Keratinocyte (primary cell): ENCODE measurements around the gene NME8. TPM values are rescaled to one million over a fixed set of nuclear protein-coding genes. Genes with fewer than 3 reads are reported as not detected.

Experiments
- DNase-seq: peaks from one replicate; pipeline ENCODE4 v3.0.0-alpha.2; 2011; ENCODE audit warnings: low read depth, missing footprints, low spot score
- FAIRE-seq: peaks from 2 replicates; lab custom pipeline; 2011; peaks lifted over from hg19 to GRCh38; lab: Jason Lieb, UNC
- H2AFZ ChIP-seq: 2 replicates; pipeline ENCODE4 v1.6.0; 2012; ENCODE audit warnings: low read length, control low read depth, inconsistent platforms; ENCODE audit not compliant: control insufficient read depth
- H3K27ac ChIP-seq: 2 replicates; pipeline ENCODE4 v1.5.1; 2011; ENCODE audit warnings: low read length; ENCODE audit not compliant: control insufficient read depth, insufficient read depth
- H3K27me3 ChIP-seq: 3 replicates; pipeline ENCODE4 v1.6.0; 2011; ENCODE audit warnings: low read length; ENCODE audit not compliant: control insufficient read depth, insufficient read depth; ENCODE audit errors: extremely low read depth
- H3K36me3 ChIP-seq, 2 experiments: 2 replicates in 1 of 2; 3 replicates in 1 of 2; pipeline ENCODE4 v1.5.1; 2011; ENCODE audit warnings: low read length in 2 of 2, mild to moderate bottlenecking in 1 of 2; ENCODE audit not compliant: control insufficient read depth in 2 of 2, insufficient read depth in 2 of 2; ENCODE audit errors: extremely low read depth in 1 of 2
- H3K4me1 ChIP-seq: 3 replicates; pipeline ENCODE4 v1.5.1; 2011; ENCODE audit warnings: low read length; ENCODE audit not compliant: control insufficient read depth, insufficient read depth; ENCODE audit errors: extremely low read depth
- H3K4me2 ChIP-seq: 3 replicates; pipeline ENCODE4 v1.6.0; 2011; ENCODE audit warnings: low read depth, low read length; ENCODE audit not compliant: control insufficient read depth, insufficient read depth; ENCODE audit errors: extremely low read depth
- H3K4me3 ChIP-seq, 3 experiments: fragments of 200-600 bp in 1 of 3; sonication (generic) in 1 of 3; 2 replicates in 2 of 3; 3 replicates in 1 of 3; pipeline ENCODE4 v1.5.1; 2011 to 2016; ENCODE audit warnings: low read length in 3 of 3, mild to moderate bottlenecking in 3 of 3, control low read depth in 2 of 3, inconsistent platforms in 1 of 3, low read depth in 1 of 3, mixed read lengths in 1 of 3, mixed run types in 1 of 3, moderate library complexity in 1 of 3; ENCODE audit not compliant: control insufficient read depth in 2 of 3, insufficient read depth in 2 of 3; ENCODE audit errors: extremely low read depth in 1 of 3
- H3K79me2 ChIP-seq: 2 replicates; pipeline ENCODE4 v1.6.0; 2012; ENCODE audit warnings: low read length; ENCODE audit not compliant: control insufficient read depth, insufficient read depth
- H3K9ac ChIP-seq: 3 replicates; pipeline ENCODE4 v1.6.0; 2011; ENCODE audit warnings: low read length; ENCODE audit not compliant: control insufficient read depth, insufficient read depth; ENCODE audit errors: extremely low read depth
- H3K9me1 ChIP-seq: 3 replicates; pipeline ENCODE4 v1.6.0; 2011; ENCODE audit warnings: low read length; ENCODE audit not compliant: control insufficient read depth, insufficient read depth; ENCODE audit errors: extremely low read depth
- H3K9me3 ChIP-seq: 2 replicates; pipeline ENCODE4 v1.5.1; 2012; ENCODE audit warnings: low read depth, low read length; ENCODE audit not compliant: control insufficient read depth
- H4K20me1 ChIP-seq: 3 replicates; pipeline ENCODE4 v1.6.0; 2011; ENCODE audit warnings: low read length; ENCODE audit not compliant: control insufficient read depth, insufficient read depth; ENCODE audit errors: extremely low read depth
- EZH2 ChIP-seq: IDR thresholded peaks from one replicate; pipeline ENCODE4 v1.6.1; 2012; ENCODE audit warnings: inconsistent platforms, mild to moderate bottlenecking, low read length, moderate library complexity
- dilution Hi-C: fragments of 300-500 bp; cut with MboI; formaldehyde crosslinking; loops from one replicate; pipeline ENCODE4 v1.7.0; 2020; ENCODE audit warnings: low sequenced_read_pairs; ENCODE audit not compliant: extremely low pct_ligation_motif_present
- polyA plus RNA-seq, 5 experiments: library from polyadenylated mRNA; depleted of rRNA in 3 of 5; stranded (reverse) in 3 of 5; stranded (forward) in 1 of 5; unstranded in 1 of 5; fragments of >200 nt; gene quantifications; 1 replicate in 1 of 5; 2 replicates in 3 of 5; 3 replicates in 1 of 5; pipeline versions ENCODE4 v1.2.1 to v1.2.3, GENCODE V29; 2011 to 2012; ENCODE audit warnings: missing spikeins in 2 of 5, low read depth in 1 of 5, low replicate concordance in 1 of 5
- TF ChIP-seq, protein P1 (sequence below), 3 experiments: IDR thresholded peaks in 1 of 3; conservative IDR thresholded peaks in 1 of 3; optimal IDR thresholded peaks in 1 of 3; 2 replicates in 2 of 3; 3 replicates in 1 of 3; pipeline versions ENCODE3 to v1.5.1; 2011; ENCODE audit warnings: low read length in 3 of 3, mild to moderate bottlenecking in 3 of 3, moderate library complexity in 2 of 3, control low read depth in 1 of 3, inconsistent platforms in 1 of 3; ENCODE audit not compliant: insufficient read depth in 2 of 3; ENCODE audit errors: extremely low read depth in 1 of 3

NME8 gene
- polyA plus RNA-seq, 1 donor (not counting 4 experiments of a cell fraction or from before 2014, with no cell fraction given) = not detected

DNA sequence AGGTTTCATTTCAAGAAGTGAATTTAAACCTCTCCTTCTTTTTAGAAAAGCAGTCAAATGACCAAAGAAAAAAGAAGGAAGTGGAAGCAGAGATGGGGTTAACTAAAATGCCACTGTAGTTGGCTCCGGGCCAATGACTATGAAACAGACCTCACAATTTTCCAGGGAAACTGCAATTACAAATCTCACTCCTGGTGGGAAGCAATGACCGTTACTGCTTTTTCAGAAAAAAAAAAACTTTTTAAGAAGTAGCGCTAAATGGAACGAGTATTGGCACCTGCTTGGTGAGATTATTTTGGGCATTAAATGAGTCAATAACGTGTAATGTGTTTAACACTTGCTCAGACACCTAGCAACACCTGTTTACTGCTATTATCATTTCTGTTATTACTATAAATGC lies 67.0 kb downstream of the NME8 start:
- H2AFZ ChIP-seq = no peak overlapping the region
- H3K4me1 ChIP-seq = no peaks in the 10 kb centered on the region
- no peak overlapping the region for H3K27ac ChIP-seq
- no peak for TF ChIP-seq EZH2
- TF ChIP-seq, protein P1, sequence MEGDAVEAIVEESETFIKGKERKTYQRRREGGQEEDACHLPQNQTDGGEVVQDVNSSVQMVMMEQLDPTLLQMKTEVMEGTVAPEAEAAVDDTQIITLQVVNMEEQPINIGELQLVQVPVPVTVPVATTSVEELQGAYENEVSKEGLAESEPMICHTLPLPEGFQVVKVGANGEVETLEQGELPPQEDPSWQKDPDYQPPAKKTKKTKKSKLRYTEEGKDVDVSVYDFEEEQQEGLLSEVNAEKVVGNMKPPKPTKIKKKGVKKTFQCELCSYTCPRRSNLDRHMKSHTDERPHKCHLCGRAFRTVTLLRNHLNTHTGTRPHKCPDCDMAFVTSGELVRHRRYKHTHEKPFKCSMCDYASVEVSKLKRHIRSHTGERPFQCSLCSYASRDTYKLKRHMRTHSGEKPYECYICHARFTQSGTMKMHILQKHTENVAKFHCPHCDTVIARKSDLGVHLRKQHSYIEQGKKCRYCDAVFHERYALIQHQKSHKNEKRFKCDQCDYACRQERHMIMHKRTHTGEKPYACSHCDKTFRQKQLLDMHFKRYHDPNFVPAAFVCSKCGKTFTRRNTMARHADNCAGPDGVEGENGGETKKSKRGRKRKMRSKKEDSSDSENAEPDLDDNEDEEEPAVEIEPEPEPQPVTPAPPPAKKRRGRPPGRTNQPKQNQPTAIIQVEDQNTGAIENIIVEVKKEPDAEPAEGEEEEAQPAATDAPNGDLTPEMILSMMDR (optimal IDR thresholded peaks at IDR 0.05 in 1 of 3, IDR thresholded peaks at IDR 0.05 in 1 of 3, conservative IDR thresholded peaks at IDR 0.05 in 1 of 3; ENCODE audit: extremely low read depth in 1 of 3, insufficient read depth in 2 of 3, low read length in 3 of 3) = no peak
- DNase-seq (no peak), FAIRE-seq (no peak)
- no peak overlapping the region for H3K9ac ChIP-seq
- H3K36me3 ChIP-seq = no peaks in the 10 kb centered on the region
- H3K79me2 ChIP-seq = no peaks in the 10 kb centered on the region
- no peaks in the 10 kb centered on the region for H4K20me1 ChIP-seq
- no peaks in the 10 kb centered on the region for H3K9me3 ChIP-seq
- peaks cover 12% of the 10 kb centered on the region for H3K27me3 ChIP-seq
- H3K4me3 ChIP-seq = no peak overlapping the region
- dilution Hi-C loops = no loop called here
- H3K9me1 ChIP-seq = no peaks in the 10 kb centered on the region
- H3K4me2 ChIP-seq = no peak overlapping the region

DNA sequence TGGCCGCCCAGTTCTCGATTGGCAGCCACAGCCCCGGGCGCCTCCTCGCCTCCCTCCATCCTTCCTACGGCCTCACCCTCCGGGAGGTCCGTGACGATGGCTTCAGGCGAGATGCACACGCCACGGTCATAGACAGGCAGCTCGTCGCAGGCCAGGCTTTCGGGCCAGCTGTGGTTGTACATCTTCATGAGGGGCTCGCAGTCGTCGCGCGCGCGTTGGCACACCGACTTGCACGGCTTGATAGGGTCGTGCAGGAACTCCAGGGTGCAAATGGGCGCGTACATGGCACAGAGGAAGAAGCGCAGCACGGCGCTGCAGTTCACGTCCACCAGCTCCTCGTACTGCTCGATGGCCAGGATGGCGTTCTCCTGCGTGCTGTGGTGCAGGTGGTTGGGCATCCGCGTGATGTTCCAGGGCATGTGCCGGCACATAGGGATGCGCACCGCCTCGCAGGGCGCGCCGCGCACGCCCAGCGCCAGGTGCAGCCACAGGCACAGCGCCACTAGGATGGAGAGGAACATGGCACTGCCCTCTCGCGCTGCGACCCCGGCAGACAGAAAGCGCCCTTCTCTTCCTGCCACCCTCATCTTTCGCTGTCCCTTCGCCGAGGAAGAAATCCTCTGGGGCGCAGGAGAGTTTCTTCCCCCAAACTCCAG lies 67.7 kb downstream of the NME8 start:
- Histone ChIP-seq H3K27ac (no peak overlapping the region), H3K79me2 (no peaks in the 10 kb centered on the region), H3K9ac (no peak overlapping the region), H4K20me1 (no peaks in the 10 kb centered on the region), H3K27me3 (peaks cover 18% of the 10 kb centered on the region), H3K36me3 (no peaks in the 10 kb centered on the region), H3K9me1 (no peaks in the 10 kb centered on the region), H3K4me3 (no peak overlapping the region), H3K9me3 (no peaks in the 10 kb centered on the region), H3K4me1 (no peaks in the 10 kb centered on the region), H2AFZ (no peak overlapping the region), H3K4me2 (no peak overlapping the region)
- TF ChIP-seq, protein P1 (optimal IDR thresholded peaks at IDR 0.05 in 1 of 3, IDR thresholded peaks at IDR 0.05 in 1 of 3, conservative IDR thresholded peaks at IDR 0.05 in 1 of 3; ENCODE audit: extremely low read depth in 1 of 3, insufficient read depth in 2 of 3, low read length in 3 of 3) = no peak
- TF ChIP-seq EZH2 = no peak
- FAIRE-seq = no peak
- dilution Hi-C loops = no loop called here
- no peak for DNase-seq
